Measurements from ENCODE around the gene TECR.
"Not testable (repeated sequence)": the region's sequence is repeated elsewhere in the genome, so short reads cannot be mapped to it uniquely, and the experiment has no call there.

The TECR gene

DNA sequence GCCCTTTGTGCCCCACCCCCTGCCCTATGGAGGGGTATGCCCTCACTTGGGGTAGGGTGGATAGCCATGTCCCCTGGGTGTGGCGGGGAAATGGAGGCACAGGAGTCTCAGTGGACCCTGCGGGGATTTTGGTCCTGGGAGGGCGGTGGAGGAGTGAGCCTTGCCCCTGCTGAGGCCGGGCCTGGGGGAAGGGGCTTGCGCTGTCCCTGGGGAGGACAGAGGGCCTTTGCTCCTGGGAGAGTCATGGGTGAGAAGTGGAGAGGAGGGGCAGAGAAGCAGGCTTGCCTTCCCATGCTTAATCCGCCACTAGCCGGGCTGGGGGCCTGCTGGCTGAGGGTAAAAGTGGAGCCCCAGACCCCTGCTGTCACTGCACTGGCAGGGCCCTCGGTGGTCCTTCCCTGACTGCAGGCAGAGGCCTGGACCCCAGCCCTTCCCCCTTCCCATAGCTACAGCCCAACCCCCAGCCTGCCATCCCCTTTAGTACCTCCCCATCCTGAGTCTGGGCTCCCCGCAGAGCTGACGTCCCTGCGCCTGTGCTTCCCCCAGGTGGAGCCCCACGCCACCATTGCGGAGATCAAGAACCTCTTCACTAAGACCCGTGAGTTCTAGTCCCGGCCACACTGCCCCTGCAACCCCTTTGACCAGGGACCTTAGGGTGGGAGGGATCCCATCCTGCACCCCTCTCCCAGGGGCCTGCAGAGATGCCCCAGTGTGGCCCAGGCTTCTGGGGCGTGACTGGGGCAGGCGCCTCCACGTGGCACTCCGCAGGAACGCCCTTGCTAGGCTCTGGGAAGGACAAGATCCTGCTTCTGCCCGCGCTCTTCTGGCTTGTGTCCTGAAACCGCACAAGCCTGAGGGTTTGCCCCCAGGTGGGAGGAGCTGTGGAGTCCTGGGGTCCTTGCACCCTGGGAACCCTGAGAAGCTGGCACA lies 33.5 kb downstream of the TECR start:
- no peak for DNase-seq

DNA sequence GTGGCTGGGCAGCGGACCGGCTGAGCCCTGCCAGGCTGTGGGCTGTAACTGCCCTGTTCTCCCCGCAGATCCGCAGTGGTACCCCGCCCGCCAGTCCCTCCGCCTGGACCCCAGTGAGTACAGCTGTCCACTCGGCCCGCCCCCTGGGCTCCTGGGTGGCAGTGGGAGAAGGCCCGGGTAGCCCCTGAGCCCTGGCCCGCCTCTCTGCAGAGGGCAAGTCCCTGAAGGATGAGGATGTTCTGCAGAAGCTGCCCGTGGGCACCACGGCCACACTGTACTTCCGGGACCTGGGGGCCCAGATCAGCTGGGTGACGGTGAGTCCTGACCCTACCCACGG lies 34.2 kb downstream of the TECR start:
- no peak for DNase-seq

DNA sequence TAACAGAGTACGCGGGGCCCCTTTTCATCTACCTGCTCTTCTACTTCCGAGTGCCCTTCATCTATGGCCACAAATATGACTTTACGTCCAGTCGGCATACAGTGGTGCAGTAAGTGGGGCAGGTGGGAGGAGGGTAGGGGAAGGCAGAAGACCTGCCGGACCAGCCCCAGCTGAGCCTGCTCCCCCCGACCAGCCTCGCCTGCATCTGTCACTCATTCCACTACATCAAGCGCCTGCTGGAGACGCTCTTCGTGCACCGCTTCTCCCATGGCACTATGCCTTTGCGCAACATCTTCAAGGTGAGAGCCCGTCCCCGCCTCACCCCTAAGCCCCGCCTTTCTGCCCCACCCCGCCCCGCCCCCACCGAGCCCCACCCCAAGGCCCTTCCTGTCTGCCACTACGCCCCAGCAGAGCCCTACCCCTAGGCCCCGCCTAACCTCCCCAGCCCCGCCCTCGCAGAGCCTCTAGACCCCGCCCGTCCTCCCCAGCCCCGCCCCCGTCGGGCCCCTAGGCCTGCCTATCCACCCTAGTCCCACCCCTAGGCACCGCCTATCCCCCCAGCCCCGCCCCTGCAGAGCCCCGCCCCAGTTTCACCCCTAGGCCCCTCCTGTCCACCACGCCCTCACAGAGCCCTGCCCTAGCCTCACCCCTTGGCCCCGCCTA lies 34.7 kb downstream of the TECR start:
- no peak for DNase-seq

DNA sequence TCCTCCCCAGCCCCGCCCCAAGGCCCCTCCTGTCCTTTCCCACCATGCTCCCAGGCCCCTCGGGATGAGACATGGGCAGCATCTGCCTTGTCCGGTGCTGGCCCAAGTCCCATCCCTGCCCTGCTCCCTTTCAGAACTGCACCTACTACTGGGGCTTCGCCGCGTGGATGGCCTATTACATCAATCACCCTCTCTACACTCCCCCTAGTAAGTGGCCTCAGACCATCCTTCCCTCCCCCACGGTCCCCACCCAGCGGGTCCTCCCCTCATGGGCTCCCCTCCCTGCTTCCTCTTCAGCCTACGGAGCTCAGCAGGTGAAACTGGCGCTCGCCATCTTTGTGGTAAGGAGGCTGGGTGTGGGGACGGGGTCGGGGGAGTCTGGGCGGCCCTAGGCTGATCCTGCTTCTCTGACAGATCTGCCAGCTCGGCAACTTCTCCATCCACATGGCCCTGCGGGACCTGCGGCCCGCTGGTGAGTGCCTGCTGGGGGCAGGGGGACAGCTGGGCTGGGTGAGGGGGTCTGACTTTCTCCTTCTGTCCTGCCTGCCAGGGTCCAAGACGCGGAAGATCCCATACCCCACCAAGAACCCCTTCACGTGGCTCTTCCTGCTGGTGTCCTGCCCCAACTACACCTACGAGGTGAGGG lies 35.4 kb downstream of the TECR start:
- DNase-seq = not testable (repeated sequence)

DNA sequence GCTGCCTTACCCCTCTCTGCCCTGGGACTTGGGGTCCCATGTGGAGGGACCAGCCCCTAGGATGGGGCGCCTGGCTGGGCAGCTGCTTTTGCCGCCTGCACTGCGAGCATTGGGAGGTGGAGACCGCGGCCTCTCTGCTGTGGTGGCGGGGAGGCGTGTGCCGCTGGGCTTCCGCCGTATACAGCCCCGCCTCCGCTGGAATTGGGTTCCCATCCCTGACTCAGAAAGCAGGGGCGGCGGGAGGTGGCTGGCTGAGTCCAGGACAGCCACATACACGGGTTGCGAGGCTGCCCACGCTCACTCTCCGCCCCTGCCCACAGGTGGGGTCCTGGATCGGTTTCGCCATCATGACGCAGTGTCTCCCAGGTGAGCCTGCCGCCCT lies 35.9 kb downstream of the TECR start:
- DNase-seq = no peak

DNA sequence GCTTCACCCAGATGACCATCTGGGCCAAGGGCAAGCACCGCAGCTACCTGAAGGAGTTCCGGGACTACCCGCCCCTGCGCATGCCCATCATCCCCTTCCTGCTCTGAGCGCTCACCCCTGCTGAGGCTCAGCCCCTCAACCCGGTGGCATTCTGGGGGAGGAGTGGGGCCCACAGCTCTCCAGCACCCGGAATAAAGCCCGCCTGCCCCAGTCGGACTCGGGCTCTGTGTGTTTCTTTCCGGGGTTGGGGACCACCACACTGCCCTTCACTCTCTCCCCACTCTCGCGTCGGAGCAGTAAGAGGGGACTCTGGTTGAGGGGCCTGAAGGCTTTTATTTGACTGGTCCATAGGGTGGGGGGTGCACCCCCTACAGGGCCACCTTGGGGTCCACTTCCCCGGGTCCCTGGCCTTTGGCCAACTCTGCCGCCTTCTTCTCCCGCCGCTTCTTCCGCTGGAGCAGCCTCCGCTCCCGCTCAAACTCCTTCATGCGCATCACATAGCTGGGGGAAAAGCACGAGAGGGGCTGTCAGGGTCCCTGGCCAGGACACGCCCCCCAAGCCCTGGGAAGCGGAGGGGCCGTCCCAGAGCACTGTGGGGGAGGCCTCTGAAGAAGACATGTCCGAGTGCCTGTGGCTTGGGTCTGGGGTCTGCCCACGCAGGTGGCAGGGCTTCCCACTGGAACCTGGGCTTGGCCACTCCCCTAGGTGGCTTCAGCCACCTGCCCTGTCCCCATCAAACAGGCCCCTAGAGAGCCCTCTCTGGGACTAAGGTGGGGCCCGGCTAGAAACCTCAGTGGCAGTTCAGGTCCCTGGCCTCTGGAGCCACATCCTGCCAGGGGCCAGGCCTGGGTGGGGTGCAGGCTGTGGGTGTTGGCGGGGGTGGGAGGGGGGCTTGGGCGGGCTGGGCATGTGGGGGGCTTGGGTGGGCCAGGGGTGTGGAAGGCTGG lies 36.6 kb downstream of the TECR start:
- no peak for DNase-seq

DNA sequence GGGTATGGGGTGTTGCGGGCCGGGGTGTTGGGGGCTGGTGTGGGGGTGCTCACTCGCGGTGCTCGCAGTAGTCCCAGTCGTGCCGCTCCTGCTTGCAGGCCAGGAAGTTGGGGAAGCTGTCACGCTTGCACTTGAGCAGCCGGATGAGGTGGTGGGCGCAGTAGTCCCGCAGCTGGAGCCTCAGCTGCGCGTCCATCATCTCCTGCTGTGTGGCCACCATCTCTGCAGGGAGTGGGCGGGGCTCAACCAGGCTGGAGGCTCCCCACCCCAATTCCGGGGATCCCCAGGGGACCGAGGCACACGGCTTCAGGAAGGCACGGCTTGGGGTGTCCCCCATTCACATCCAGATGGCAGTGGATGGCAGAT lies 37.3 kb downstream of the TECR start:
- no peak for DNase-seq

DNA sequence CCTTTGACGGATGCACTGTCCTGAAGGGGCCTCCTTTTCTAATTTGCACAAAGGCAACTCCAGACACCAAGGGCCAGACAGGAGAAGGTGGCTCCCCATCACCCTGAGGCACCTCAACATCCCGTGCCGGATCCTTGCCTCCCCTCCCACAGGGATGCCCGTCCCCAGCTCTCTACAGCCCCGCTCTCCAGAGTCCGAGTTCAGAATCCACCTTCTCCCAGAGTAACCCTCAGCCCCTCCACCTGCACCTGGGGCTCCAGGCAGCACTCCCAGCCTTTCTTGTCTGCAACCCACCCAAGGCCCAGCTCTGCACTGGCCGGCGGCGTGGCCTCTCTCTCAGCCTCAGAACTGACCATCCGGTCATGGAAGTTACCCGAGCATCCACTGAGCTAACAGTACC lies 37.7 kb downstream of the TECR start:
- DNase-seq = no peak

DNA sequence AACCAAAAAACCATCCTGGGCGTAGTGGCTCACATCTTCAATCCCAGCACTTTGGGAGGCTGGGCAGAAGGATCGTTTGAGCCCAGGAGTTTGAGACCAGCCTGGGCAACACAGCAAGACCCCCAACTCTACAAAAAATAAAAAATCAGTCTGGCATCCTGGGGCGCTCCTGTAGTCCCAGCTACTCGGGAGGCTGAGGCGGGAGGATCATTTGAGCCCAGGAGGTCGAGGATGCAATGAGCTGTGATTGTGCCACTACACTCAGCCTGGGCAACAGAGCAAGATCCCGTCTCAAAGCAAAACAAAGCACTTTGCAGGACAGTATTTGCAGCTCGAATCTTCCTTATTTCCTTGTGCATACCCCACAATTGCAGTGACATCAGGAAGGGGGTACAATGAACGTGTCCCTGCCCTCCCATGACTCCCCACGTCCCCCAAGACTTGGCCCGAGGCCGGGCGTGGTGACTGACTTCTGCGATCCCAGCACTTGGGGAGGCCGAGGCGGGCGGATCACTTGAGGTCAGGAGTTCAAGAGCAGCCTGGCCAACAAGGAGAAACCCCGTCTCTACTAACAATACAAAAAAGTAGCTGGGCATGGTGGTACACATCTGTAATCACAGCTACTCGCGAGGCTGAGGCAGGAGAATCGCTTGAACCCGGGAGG lies 41.6 kb downstream of the TECR start:
- no peak for DNase-seq

DNA sequence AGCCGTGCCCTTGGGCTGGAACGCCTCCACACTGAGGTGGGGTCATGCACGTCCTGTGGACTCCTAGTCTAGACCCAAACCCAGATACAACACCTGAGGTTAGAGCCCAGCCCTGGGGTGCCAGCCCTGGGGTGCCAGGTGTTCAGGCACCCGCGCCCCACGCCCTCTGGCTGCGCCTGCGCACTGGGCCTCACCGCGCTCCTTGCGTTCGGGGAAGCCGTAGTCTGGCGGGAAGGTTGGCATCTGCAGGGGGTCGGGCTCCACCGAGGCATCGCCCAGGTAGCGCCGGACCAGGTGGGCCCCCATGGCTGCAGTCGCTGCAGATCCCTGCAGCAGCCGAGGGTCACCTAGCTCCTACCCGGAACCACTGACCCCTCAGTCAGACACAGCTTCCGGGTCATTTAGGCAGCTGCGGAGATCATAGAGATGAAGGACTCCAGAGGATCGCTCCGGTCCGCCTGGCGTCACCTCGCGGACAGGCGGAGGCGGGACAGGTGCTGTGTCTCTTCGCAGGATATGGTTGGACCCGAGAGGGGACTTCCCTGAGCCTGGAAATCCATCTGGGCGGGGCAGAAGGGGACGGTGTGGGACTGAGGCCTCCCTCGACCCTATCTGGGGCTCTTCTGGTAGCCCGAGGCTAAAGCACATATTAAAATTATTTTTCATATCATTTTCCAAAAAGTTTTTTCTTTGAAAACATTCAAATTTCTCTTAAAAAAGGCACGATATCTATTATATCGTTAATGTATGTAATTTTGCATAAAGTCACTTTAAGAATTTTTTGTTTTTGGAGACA lies 42.5 kb downstream of the TECR start, which contains the start of gene NDUFB7:
TSS of gene NDUFB7 (minus strand) at position 372 of the 796 bp plus-strand sequence. CDS start at position 306, 66 bp downstream.
- peak; percentile 83 to 86 for DNase-seq

DNA sequence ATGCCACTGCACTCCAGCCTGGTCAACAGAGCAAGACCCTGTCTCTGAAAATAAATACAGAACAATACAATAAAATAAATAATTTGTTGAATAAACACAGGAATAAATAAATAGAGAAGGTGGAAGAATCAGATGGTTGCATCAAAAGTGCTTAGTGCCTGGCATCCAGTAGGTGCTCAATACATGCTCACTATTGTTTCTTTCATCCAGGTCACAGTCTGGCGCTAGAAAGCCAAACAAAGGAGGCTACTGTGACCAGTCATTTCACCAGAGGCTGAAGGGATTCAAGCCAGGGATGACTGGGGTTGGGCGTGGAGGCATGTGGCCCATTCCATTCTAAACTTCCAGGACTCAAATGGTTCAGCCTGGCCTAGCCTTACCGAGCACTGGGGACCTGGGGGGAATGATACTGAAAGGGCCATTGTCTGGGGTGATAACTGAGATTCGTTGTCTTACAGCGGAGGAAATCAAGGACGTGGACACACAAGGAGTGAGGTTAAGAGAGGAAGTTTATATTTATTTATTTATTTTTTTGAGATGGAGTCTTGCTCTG lies 46.1 kb downstream of the TECR start:
- no peak for DNase-seq

DNA sequence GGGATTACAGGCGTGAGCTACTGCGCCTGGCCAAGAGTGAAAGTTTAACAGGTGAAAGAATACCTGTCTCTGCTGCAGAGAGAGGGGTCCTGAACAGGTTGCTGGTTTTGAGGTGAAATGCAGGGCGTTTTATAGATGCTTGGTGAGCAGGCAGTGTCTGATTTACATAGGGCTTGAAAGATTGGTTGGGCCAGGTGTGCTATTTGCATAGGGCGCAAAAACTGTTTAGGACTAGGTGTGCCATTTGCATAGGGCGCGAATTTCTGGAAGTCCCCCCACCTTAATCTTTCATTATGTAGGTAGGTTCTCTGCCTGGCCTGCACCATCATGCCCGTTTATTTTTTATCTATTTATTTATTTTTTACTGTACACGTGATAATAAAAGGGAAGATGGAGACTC lies 47.0 kb downstream of the TECR start:
- DNase-seq = no peak

DNA sequence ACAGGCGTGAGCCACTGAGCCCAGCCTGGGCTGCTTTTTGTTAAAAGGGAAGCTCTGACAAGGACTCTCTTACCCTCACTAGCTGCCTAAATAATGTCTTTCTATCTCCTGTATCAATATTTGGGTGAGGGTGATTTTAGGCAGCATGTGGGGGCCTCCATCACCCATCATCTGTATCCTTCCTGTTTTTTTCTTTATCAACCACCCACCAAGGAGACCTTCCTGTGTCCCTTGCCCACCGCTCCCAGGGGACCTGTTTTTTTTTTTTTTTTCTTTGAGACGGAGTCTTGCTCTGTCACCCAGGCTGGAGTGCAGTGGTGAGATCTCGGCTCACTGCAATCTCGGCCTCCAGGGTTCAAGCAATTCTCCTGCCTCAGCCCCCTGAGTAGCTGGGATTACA lies 47.9 kb downstream of the TECR start:
- DNase-seq = no peak

DNA sequence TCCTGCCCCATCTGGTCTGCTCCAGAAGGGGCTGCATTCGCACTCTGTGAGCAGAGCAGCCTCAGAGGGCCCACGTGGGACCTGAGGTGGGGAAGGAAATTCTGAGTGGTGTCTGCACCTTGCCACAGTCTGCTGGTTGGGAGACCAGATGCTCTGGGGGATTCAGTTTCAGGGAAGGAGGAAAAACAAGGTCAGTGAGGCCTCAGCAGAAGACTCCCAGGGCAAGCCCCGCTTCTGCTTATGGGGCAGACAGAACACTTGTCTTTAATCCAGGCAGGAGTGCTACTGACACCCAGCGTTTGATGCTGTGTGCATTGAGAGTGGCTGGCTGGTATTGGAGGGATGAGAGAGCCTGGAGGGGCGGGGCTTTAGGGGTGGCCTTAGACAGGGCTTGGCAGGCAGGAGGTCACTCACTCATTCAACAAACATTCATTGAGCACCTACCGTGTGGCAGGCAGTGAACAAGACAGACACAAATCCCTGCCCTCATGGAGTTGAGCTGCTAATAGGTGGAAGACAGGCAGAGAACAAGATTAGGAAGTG lies 48.6 kb downstream of the TECR start:
- DNase-seq = no peak

DNA sequence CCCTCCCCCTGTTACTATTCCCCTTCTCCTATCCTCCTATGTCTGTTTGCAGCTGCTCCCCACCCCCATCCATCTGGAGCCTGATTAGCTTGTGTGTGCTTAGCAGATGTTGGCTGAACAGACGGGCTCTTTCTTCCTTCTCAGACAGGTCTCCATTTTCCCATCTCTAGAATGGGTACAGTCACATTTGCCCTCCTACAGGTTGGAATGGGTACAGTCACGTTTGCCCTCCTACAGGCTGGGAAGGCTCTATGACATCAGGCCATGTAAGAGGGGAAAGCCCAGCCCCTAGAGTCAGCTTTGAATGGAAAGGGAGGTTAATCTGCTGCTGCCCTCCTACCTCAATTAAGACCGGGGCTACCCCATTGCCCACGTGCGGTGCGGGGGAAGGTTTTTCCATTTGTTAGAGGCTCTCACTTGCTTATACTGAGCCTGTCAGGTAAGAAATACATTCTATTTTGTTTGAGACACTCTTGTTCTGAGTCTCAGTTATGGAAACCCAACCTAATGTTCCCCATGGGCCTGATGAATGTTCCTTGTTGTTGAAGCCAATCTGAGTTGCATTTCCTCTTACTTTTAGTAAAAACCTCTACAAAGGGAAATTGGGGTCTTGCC lies 51.3 kb downstream of the TECR start:
- DNase-seq = no peak

DNA sequence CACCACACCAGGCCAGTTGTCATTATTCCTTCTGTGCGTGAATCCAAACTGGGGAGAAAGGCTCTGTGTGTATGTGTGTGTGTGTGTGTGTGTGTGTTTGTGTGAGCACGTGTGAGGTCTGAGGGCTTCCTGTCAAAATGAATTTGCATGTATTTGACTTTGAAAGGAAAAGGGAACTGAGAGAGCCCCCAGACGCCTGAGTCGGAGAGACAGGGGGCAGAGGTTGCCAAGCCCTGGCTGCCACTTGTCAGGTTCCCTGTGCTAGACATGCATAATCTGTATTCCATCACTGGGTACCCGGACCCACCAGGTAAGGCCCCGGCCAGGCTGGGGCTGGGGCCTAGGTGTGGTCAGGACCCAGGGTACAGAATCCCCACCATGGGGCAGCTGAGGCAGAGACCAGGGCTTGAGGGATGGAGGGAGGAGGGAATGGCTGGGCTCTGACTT lies 53.5 kb downstream of the TECR start, which contains the start of gene CLEC17A:
TSS of gene CLEC17A (plus strand) at position 191 of the 447 bp plus-strand sequence. CDS start at position 268, 77 bp downstream.
- DNase-seq = no peak

DNA sequence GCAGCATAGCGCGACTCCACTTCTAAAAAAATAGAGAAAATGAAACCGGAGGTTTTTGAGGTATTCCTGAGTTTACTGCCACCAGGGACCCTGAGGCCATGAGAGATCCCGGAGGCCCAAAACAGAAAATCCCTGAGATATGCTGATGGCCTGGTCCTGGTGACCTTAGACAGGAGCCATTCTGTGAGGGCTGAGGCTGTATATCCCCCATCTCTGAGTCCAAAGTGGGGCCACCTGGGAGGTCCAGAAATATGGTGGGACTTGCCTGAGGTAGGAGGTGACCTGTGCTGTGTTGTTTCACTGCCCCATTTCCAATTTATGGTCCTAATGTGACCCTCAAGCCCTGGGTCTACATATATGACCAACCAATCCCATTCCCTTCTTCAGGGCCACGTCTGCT lies 55.0 kb downstream of the TECR start:
- not testable (repeated sequence) for DNase-seq

DNA sequence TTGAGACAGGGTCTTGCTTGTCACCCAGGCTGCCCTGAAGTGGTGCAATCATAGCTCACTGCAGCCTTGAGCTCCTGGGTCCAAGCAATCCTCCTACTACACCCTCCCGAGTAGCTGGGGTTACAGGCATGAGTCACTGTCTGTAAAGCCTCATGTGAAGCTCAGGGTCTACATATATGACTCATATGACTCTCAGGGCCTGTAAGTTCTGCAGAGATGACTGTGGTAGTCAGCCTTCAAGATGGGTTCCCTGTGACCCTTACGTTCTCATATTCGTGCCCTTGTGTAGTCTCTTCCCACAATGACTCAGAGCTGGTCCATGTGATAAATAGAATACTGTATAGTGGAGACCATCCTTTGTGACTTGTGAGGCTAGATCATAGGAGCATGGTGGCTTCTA lies 55.8 kb downstream of the TECR start:
- peak in 1 of 2 donors; percentile 45 for DNase-seq

DNA sequence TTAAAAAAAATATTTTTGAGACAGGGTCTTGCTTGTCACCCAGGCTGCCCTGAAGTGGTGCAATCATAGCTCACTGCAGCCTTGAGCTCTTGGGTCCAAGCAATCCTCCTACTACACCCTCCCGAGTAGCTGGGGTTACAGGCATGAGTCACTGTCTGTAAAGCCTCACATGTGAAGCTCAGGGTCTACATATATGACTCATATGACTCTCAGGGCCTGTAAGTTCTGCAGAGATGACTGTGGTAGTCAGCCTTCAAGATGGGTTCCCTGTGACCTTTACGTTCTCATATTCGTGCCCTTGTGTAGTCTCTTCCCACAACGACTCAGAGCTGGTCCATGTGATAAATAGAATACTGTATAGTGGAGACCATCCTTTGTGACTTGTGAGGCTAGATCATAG lies 60.0 kb downstream of the TECR start:
- not testable (repeated sequence) for DNase-seq

DNA sequence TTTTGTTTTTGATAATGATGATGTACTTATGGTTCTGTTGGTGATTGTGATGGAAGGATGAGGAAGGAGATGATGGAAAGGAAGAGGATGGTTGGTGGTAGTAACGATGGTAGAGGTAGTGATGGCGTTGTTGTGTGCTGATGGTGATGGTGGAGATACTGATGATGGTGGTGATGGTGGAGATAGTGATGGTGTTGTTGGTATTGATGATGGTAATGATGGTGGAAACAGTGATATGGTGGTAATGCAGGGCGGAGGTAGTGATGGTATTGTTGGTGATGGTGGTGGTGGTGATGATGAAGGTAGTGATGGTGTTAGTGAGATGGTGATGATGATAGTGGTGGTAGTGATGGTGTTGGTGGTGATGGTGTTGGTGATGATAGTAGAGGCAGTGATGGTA lies 66.2 kb downstream of the TECR start:
- no peak for DNase-seq

Measured in bone marrow (tissue), 2 donors.